GM18951 (cell line): Measurements from ENCODE around the gene LRMDA.

Source experiments
- POLR2A ChIP-seq: IDR thresholded peaks from 4 replicates; pipeline ENCODE4 v1.6.1; 2011; ENCODE audit warnings: mild to moderate bottlenecking; ENCODE audit not compliant: insufficient read length, insufficient read depth; ENCODE audit errors: extremely low read depth
- in situ Hi-C: fragments of 300-500 bp; cut with MboI; formaldehyde crosslinking; loops from one replicate; pipeline ENCODE4 v1.12.0; 2022; ENCODE audit warnings: low sequenced_read_pairs, mixed read lengths, inconsistent platforms; ENCODE audit not compliant: unreplicated experiment

Gene LRMDA

GRCh38 chr10:75910032-75910431 lies 478.6 kb downstream of the LRMDA start:
- no peak for TF ChIP-seq POLR2A
- in situ Hi-C loops = loop anchor here (25.0 kb wide), 1 partner anchor 523 kb away; no protein-coding TSS in a partner anchor

GRCh38 chr10:75911426-75911825 lies 480.0 kb downstream of the LRMDA start:
- TF ChIP-seq POLR2A = no peak
- in situ Hi-C loops = loop anchor here (25.0 kb wide), 1 partner anchor 524 kb away; no protein-coding TSS in a partner anchor

DNA sequence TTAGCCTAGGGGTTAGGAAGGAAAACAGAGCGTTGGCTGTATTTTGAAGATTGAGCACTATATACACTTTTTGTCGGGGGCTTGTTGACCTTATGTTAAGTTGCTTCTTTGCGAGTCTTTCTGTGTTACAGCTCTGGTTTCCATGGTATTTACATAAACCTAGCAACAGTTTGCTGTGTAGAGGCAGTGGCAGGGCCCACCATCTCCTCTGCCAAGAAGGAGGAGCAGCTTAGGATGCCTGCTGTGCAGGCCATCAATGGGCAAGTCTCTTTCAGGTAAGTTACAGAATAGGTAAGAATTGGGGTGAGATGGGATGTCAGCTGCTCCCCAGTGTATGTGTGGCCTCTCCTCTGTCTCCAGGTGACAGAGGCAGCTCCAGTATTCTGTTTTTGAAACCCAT lies 485.5 kb downstream of the LRMDA start:
- in situ Hi-C loops = loop anchor here (25.0 kb wide), 1 partner anchor 530 kb away; no protein-coding TSS in a partner anchor
- TF ChIP-seq POLR2A = no peak

DNA sequence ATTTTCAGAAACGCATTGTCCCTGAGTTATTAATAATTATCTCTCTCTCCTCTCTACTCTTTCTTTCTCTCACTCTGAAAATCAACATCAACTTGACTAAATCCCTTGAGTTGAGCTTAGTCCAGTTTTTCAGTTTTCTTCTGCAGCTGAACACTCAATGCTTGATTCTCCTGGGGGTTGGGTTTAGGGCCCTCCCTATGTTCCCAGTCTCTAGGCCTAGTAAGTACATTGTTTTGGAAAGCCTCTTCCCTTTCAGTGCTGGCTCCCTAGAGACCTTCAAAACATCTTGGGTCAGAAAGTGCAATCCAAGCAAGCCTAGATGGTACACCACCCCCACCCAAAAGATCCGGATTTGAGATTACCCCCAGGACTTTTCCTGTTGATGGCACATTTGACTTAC lies 488.5 kb downstream of the LRMDA start:
- in situ Hi-C loops = loop anchor here (25.0 kb wide), 1 partner anchor 533 kb away; no protein-coding TSS in a partner anchor

DNA sequence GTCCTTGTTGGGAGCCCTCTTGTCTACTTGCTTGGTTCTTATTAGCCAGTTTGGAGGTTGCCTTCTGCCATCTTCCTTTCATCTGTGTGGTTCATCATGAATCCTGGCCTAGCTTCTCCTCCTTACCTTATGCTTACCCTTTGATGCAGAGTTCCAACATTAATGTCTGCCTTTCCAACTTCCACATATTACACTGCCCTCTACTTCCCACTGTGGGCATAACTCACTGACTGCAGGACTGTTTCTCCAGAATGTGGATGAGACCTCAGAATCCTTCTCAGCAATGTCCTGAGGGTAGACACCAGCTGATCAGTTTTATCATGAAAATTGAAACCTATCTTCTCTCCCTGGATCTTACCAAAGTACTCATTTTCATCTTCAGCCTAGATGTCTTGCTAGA lies 491.0 kb downstream of the LRMDA start:
- in situ Hi-C loops = loop anchor here (25.0 kb wide), 1 partner anchor 535 kb away; no protein-coding TSS in a partner anchor
- TF ChIP-seq POLR2A = no peak

More for the DNA sequence above, 488.5 kb downstream of the LRMDA start:
- TF ChIP-seq POLR2A = no peak

DNA sequence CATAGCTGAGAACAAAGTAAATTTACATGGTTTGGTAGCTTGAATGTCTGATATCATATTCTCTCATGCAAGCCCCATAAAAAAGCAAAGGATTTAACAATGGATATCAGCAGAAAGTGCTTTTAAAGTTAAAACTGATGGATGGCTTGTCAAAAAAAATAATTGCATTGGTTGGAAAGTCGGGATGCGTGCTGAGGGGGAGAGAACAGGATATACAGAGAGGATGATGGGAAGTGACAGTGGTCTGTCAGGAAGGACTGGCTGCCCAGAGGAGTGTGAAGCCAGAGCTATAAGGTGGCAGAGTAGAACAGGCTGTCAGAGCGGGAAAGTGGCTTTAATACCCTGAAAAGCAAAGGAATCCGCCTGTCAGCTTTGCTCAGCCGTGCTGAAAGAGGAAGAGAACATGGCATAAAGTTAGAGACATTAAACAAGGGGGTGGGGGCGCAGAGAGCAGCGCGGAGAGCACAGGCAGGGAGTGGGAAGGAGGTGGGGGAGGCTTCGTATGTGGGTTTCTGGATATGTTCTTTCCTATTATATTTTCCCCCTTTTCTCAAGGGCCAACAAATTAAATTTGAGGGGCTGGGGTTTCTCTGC lies 493.0 kb downstream of the LRMDA start:
- no peak for TF ChIP-seq POLR2A
- in situ Hi-C loops = loop anchor here (25.0 kb wide), 1 partner anchor 537 kb away; no protein-coding TSS in a partner anchor

DNA sequence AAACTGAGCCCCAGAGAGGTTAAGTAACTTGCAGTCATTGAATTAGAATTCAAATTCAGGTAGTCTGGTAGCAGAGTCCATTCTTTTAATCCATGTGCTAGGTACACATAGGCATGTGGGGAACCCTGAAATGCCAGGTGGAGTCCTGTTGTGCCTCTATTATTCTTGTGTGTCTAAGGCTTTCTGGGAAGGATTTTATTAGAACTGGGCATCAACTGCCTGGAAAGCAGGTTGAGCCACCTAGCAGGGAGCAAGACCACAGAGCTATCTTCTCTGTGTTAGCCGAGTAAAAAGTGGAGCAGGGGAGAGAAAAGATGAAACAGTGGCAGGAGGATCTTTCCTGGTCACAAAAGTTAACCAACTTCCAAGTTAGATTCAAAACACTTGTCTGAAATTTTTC lies 494.6 kb downstream of the LRMDA start:
- in situ Hi-C loops = no loop called here
- no peak for TF ChIP-seq POLR2A

DNA sequence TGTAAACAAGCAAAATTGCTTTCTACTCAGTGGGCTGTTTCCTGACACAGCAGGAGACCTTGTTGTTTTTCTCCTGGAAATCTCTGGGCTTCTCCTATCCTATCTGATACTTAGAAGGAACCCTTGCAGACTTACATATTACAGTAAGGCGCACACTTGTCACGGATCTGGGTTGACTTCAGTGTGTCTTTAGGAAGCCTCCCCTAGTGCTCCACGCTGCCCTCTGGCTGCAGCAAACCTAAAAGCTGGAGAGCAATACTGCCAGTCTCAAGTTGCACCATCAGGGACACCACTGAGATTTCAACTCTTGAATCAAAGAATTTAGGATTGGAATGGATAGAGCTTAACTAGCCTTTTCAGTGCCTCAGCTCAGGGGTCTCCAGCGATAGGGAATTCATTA lies 495.3 kb downstream of the LRMDA start:
- in situ Hi-C loops = no loop called here
- no peak for TF ChIP-seq POLR2A

DNA sequence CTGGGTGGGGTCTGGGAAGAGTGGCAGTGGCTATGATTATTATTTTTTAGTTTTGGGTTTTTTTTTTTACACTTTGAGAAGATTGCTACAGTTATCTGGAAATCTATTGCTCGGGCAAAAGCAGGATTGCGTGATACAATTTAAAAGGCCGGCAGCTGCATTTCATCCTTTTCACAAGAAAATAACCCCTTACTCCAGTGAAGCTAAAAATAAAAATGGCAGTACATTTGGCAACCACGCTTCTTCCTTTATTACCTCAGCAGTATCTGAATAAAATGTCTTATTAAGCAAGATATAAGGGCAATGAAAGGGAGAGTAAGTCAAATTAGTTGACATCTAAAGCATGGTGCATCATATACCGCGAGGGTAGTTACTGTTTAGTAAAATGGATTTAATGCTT lies 496.8 kb downstream of the LRMDA start:
- in situ Hi-C loops = no loop called here
- TF ChIP-seq POLR2A = no peak

DNA sequence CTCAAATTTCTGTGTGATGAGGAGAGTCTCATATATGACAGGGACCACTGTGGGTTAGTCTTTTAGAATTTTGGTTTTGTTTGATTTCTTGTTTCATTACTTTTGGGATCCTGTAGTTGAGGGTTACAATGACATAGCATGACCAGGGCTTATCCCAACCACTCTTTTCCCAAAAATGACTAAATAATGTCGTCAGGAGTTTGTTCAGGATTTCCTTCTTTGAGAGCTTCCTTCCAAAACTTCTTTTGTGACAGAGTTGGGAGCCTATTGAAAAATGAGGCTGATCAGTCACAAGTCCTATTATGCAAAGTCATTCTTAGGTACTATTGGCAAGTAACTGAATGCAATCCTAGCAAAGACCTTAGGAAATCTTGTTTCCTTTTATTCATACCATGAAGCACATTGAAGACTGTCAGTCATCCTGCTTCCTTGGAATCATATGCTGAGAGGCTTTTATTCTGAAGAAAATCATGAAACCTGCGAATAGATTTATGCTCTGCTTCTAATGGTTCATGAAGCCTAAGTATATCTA lies 498.3 kb downstream of the LRMDA start:
- TF ChIP-seq POLR2A = no peak

GRCh38 chr10:75932921-75933320 lies 501.5 kb downstream of the LRMDA start:
- in situ Hi-C loops = no loop called here
- TF ChIP-seq POLR2A = no peak

More for the DNA sequence above, 498.3 kb downstream of the LRMDA start:
- in situ Hi-C loops = no loop called here

GRCh38 chr10:75935240-75935639 lies 503.8 kb downstream of the LRMDA start:
- no peak for TF ChIP-seq POLR2A
- in situ Hi-C loops = no loop called here

- TF ChIP-seq POLR2A = no peak
- in situ Hi-C loops = no loop called here
These were observed 504.4 kb downstream of the LRMDA start for GRCh38 chr10:75935650-75936400.
